Stimulated activated naive CD8-positive, alpha-beta T cell treated with anti-CD3 and anti-CD28 coated beads, Interleukin-15, Interleukin-2, amounts not matched to agents 100 U/mL and 50 U/mL, for 24 hours (primary cell): ENCODE results near the gene NLRP1.
"Not testable (repeated sequence)": the region's sequence is repeated elsewhere in the genome, so short reads cannot be mapped to it uniquely, and the experiment has no call there.

Experiments
- ATAC-seq: fragments of 150-1000 bp; cut with Tn5 transposase; one replicate; pipeline ENCODE4 v1.10.0; 2021
- DNase-seq: peaks from one replicate; pipeline ENCODE4 v3.0.0; 2021

NLRP1 gene

DNA sequence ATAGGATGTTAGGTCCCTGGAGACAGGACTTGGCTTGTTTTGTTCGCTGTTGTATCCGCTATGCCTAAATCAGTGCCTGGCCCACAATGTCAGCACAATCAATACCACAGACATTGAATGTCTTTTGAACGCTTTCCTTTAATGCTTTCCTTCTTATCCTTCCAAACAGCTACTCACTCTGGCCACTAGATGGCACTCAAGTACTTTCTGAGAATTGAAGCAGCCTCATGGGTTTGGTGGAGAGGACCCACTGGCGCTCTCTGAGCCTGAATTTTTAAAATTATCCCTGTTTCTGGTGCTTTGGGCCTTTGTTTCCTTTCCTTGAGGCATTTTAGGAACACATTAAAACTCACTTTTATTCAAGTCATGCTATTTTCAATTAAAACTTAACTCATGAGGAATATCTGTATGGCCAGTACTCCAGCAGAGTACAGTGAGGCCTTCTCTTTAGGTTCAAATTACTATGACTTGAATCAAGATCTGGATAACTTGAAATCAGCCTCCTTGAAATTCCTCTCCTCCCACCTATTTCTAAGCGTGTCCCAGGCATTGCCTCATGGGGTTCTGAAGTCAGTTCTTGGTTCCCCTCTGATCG, 3.2 kb upstream of the NLRP1 start:
- no peak for ATAC-seq
- DNase-seq, result peak; percentile 33

DNA sequence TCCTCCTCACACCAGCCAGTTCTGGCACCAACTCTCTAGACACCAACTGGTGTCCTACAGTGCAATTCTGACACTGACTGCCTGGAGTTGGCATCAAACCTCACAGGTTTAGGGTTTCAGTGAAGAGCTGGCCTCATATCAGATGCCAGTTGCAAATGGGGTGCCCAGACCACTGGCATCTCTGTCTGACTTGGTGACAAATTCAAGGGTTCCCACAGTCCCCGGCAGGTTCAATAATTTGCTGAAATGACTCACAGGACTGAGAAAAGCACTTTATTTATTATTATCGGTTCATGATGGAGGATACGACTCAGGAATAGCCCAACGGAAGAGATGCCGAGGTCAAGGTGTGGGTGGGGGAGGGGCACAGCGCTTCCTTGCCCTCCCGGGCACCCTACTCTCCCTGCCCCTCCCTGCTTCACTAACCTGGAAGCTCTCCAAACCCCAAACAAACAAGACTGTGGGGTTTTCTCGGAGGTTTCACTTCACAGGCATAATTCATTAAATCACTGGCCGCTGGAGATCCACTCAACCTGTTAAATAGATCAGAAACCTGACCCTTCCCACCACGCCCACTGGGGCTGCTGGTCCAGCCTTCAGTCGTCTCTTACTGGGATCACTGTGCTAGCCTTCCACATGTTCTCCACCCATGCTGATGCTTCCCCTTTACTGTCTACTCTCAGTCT, 1.7 kb upstream of the NLRP1 start:
- ATAC-seq, result no peak
- peak; percentile 21 for DNase-seq

DNA sequence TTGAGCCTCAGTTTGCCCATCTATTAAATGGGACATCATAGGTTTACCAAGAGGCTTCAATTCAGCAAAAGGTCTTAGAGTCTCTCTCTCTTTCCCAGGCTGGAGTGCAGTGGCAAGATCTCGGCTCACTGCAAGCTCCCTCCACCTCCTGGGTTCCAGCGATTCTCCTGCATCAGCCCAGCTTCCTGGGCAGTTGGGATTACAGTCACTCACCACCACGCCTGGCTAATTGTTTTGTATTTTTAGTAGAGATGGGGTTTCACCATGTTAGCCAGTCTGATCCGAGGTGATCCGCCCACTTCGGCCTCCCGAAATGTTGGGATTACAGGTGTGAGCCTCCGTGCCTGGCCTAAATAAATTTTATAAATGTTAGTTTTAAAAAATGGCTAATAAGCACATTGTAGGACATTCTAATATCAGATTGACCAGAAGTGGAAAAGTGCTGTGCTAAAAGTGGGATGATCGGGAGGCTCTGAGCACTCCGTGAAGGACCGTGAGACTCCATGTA, 1.0 kb upstream of the NLRP1 start:
- ATAC-seq (no peak), DNase-seq (no peak)

DNA sequence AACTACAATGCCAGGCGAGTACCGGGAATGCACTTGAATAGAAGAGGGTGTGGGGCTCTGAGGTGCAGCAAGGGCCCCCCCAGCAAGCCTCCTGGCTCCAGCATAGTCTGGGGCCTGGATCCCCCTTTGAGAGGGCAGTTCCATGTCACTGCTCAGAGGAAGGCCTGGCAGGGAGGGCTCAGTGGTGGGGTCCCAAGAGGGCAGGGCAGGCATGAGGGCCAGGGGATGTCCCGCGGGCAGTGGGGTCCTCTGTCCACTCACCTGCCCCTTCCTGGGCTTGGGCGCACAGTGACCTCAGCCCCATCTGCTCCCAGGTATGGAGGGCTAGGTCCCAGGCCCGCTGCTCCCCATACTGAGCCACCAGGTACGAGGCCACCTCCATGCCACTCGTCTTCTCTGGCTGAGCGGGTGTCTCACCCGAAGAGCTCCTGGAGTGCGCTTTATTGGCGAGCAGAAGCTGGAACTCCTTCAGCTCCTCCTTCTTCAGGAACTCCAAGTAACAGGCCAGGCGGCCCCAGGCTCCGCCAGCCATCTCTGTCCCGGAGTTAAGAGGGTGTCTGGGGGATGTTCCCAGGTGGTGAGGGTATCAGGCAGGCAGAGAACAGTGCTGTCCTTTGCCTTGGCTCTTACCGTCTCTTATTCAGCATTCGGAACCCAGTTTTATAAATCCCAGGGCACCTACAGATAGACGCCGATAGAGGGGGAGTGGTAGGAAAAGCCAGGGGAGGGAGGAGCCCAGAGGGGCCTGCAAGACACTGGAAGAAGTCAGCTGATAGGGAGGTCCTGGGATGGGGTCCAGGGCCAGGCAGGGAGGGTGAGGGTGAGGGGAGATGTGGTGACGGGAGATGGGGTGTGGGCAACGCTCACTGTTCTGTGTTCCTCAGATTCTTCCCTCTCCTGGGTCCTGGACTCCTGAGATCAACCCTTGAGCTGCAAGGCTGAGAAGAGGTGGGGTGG, 605 bp downstream of the NLRP1 start:
- ATAC-seq (peak; percentile 11), DNase-seq (peak; percentile 25)

DNA sequence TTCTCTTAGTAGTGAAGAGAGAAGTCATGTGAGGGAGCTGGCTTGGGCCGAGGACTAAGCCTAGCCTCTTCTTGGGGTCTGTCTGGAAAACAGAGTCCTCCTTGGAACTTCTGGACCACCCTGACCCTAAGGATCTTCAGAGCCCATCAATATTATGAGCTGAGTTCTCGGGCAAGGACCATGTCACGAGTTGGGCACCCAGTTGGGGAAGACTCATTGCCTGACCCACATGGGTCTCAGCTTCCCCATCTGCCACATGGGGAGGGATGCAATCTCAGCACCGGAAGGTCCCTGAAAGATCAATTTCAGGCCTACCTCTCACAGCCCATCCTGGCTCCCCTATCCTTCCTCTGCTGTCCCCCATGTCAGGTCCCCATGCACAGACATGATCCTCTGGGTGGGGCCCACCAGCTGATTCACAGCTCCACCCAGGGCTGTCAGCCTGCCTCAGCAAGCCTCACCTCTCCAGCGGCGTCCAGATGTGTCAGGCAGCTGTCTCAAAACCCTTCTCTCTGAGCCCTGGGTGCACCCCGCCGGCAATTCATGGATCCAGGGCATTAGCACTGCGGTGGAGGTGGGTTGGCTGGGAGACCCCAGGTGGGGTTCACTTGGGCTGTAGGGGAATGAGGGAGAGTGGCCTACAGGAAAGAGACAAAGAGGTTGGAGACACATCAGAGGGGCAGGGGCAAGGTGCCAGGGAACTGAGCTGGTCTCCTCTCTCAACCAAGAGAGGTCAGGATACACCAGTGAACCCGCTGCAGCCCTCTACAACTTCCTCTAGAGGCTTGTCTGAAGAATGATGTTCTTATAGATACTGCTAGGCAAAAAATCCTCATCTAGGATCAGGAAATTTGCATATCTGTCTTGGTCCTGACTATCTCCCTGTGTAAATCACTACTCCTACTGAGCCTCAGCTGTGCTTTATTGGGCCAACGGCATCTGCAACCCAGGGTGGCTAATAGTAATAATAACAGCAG, 1.8 kb downstream of the NLRP1 start:
- DNase-seq (no peak), ATAC-seq (no peak)

DNA sequence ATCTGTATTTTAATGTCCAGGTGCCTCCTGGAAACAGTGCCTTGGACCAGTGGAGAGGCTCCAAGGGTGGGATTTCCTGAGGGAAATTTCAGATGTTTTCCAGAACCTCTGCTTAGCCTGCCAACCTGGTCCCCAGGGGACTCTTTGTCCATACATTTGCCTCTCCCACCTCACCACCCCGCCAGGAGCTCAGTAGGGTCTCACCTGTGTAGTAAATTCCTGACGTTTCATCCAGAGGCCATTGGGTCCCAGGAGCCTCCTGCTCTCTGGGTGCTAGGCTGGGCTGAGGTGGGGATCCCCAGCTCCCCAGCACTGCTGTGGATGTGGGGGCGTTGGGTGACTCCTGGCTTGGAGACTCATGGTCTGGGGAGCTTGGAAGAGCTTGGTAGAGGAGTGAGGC, 2.7 kb downstream of the NLRP1 start:
- no peak for ATAC-seq

DNA sequence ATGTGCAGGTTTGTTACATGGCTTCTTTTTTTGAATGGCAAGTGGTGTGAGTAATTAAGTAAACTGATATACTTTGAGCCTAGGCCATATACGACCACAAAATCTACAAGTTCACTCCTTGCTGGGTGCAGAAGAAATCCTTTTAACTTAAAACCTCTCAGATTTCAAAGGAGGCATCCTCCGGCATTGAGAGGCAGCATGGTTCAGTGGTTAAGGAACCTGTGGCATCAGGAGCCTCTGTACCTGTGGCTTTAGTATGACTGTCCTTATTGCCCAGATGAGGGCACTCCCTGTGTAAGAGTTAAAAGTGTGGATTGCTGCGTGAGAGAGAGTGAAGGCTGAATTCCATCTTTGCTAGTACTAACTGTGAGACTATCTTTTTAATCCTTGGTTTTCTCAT, 3.3 kb downstream of the NLRP1 start:
- DNase-seq, result no peak
- ATAC-seq, result no peak

More for the DNA sequence above, 2.7 kb downstream of the NLRP1 start:
- no peak for DNase-seq

DNA sequence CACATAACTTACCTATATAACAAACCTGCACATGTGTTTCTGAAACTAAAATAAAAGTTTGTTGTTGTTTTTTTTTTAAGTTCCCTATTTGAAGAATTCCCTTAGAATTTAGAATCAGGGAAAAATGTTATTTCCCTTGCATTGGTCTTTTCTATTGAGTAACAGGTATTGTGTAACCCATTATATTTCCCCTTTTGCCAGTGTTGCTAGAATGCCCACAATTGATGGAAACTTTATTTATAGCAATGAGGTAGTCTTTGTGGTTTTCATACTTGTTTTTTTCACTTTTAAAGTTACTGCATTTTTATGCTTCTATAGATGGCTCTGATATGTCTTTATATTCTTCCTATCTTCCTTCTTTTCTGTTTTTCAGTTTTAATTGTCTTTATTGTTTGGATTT, 3.9 kb downstream of the NLRP1 start:
- DNase-seq, result no peak

DNA sequence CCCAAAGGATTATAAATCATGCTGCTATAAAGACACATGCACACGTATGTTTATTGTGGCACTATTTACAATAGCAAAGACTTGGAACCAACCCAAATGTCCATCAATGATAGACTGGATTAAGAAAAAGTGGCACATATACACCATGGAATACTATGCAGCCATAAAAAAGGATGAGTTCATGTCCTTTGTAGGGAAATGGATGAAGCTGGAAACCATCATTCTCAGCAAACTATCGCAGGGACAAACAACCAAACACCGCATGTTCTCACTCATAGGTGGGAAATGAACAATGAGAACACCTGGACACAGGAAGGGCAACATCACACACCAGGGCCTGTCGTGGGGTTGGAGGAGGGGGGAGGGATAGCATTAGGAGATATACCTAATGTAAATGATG, 5.5 kb downstream of the NLRP1 start:
- not testable (repeated sequence) for ATAC-seq, DNase-seq

More for the DNA sequence above, 3.9 kb downstream of the NLRP1 start:
- ATAC-seq, result no peak

DNA sequence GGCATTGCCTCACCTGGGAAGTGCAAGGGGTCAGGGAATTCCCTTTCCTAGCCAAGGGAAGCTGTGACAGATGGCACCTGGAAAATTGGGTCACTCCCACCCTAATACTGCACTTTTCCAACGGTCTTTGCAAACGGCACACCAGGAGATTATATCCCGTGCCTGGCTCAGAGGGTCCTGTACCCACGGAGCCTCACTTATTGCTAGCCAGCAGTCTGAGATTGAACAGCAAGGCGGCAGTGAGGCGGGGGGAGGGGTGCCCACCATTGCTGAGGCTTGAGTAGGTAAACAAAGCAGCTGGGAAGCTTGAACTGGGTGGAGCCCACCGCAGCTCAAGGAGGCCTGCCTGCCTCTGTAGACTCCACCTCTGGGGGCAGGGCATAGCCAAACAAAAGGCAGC, 11.3 kb downstream of the NLRP1 start:
- not testable (repeated sequence) for DNase-seq, ATAC-seq

DNA sequence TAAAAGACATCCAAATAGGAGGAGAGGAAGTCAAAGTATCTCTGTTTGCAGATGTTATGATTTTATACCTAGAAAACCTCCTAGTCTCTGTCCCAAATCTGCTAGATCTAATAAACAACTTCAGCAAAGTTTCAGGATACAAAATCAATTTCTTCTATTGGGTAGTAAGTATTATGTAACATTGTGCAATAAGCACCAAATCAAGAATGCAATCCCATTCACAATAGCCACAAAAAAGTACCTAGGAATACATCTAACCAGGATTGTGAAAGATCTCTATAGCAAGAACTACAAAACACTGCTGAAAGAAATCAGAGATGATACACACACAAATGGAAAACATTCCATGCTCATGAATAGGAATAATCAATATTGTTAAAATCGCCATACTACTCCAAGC, 13.0 kb downstream of the NLRP1 start:
- DNase-seq, result no peak
- ATAC-seq, result no peak

DNA sequence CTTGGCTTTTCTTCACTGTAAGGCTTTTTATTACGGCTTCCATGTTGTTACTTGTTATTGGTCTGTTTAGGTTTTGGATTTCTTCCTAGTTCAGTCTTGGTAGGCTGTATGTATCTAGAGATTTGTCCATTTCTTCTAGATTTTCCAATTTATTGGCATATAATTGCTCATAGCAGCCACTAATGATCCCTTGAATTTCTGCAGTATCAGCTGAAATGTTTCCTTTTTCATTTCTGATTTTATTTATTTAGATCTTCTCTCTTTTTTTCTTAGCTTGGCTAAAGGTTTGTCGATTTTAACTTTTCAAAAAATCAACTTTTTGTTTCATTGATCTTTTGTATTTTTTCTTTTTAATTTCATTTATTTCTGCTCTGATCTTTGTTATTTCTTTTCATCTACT, 18.5 kb downstream of the NLRP1 start:
- ATAC-seq (no peak), DNase-seq (no peak)

DNA sequence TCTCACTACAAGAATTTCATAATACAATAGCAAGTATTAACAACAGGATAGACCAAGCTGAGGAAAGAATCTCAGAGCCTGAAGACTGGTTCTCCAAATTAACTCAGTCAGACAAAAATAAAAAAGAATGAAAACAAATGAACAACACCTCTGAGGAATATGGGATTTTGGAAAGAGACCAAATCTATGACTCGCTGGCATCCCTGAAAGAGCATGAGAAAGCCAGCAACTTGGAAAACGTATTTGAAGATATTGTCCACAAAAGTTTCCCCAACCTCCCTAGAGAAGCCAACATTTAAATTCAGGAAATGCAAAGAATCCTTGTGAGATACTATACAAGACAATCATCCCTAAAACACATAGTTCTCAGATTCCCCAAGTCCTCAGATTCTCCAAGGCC, 20.9 kb downstream of the NLRP1 start:
- DNase-seq (no peak), ATAC-seq (no peak)

DNA sequence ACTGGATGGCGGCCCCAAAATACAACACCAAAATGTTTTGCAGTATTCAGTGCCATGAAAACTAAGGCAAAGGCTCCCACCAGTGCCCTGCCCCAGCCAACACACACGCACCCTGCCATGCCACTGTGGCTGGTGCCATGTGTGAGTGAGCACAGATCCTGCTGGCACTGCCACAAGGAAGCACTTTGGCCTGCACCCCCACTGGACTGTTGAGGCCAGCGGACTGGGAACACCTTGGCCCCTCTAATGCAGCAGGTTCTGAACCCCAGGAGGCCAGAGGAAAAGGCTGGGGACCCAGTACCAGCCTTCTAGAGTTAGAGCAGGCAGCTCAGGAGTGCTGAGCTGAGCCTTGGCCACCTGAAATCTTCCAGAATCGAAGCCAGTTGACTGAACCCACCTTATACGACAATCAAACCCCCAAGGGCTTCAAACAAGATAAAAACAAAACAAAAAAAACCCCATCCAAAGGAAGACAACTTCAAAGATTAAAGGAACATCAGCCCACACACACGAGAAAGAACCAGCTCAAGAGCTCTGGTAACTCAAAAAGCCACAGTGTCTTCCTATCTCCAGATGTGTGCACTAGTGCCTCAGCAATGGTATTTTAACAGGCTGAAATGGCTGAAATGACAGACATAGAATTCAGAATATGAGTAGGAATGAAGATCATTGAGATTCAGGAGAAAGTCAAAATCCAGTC, 21.5 kb downstream of the NLRP1 start:
- ATAC-seq, result peak; percentile 19
- DNase-seq, result no peak

DNA sequence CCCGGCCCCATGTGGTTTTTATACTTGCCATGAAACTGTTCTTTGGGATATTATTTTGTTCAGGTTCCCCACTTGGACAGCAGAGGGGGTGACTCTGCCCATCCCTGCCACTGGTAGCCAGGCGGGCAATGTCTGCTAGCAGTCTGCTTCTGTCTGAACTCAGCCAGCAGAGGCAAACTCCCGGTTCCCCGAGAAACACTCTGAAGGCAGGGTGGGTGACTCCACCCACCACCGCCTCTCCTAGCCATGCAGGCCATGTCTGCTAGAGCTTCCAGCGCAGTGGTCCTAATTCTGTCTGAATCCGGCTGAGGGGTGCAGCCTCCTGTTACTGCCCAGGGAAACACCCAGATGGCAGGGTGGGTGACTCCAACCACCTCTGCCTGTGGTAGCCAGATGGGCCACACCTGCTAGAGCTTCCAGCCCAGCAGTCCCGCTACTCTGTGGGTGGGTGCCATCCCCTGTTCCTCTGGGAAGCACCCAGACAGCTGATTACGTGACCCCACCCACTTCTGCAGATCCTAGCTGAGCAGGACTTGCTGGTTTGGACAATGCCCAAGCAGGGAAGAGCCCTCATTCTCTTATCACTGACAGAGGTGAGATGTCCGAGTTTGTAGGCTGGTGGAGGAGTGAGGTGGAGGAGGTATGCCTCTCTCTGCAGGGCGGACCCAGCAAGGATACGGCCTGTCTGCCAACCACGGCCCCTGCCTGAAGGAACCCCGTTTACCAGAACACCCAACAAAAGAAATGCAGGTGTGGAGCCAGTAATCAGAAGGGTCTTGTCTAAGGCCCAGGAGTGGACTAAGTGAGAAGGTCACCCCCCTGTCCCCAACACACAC, 22.4 kb downstream of the NLRP1 start:
- no peak for DNase-seq

DNA sequence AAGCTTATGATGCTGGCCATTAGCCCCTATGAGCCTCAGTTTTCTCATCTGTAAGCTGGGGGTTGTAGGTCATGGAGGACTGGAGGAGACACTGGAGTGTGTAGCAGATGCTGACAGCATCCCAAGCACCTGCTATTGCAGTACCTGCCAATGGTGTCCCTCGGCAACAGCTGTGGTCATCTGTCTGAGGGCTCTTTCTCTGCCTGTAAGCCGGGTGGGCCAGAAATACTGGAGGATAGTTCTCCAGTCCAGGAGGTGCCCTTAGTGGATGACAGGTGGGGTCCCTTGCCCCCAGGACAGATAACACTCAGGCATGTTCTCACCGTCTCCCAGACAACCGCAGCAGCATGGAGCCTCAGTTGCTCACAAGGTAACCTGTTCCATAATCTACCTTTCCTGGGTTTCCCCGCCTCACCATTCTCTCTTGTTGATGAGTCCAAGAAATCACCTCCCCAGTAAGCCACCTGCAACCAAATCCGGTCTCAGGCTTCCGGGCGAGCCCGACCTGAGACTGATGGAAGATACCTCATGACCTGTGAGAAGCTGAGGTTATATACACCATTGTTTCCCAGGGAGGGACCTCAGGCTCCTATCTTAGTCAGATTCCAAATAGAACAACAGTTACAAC, 23.8 kb downstream of the NLRP1 start:
- DNase-seq, result no peak
- no peak for ATAC-seq

More for the DNA sequence above, 22.4 kb downstream of the NLRP1 start:
- no peak for ATAC-seq

DNA sequence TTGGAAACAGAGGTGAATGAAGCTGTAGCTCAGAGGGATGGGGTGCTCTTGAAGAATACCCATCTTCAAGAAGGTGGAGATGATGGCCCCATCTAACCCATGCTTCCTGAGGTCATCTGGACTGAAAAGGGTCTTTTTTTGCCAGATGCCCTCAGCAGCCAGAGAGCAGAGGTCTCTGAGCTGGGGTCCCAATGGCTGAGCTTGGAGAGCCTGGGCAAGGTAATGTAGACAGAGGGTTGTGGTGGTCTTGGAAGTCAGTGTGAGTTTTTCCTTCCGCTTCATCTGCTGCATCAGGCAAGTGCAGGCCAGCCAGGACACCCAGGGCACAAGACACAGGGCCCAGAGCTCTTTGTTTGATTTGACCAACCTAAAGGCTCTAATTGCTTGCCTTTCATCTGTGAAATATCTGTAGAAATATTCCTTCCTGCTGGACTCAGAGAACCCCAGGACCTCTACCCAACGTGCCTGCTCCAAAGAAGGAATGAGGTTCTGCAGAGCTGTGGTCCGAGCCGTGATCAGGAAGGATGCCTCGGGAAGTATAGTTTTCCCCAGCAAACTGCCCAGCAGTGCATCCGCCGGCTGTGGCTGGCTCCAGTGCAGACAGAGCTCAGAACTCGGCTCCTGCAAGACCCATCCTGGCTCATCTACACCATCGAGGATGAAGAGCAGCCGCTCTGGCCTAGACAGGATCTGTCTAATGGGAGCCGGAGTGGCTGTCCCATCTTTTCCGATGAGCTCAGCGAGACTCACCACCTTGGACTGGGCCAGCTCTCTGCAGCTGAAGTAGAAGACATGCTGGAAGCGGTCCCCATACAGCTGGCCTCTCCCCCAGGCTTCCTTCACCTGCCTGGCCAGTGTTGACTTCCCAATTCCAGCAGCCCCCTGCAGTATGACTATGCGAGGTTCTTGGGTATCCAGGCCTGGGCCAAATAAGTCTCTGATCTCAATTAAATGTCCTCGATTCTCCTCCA, 25.2 kb downstream of the NLRP1 start:
- ATAC-seq (no peak), DNase-seq (no peak)

DNA sequence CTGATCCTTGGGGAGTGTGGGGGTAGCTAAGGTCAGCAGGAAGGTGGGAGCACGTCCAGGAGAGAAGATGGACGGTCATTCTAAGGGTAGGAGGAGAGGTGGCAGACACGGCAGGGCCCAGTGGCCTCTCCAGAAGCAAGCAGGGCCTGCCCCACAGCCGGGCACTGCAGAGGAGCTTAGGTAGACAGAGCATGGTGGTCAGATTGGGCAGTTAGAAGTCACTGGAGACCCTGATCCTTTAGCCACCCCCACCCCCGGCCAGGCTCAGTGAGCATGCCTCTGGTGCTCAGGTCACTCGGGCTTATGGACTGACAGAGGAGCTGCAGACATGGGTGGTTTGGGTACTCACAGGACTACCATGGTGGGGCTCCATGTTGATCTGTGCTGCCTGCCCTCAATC, 26.3 kb downstream of the NLRP1 start:
- ATAC-seq (no peak), DNase-seq (no peak)
